ENCODE measurements around the gene TNFAIP1.

DNA sequence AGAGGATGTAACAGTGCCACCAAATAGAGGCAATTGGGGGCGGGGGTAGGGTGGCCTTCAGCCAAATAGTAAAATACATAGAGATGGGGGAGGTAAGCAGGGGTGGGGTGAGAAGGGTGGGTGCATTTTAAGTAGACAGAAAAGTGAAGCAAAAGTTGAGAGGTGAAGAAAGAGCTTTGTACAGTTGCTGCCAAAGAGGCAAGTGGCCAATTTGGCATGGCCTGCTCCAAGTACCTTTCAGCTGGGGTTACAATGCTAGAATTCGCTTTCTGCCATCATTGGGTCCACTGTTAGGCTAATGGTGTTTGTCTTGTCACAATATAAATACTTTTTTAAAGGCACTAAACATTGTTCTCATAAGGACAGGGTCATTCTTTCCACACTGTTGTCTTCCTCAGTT lies 21.7 kb upstream of the TNFAIP1 start:
- TF ChIP-seq CTCF (conservative IDR thresholded peaks at IDR 0.05; ENCODE audit: low read depth, low read length) (no peak), EZH2 (IDR thresholded peaks at IDR 0.05; ENCODE audit: low read length, unreplicated experiment) (no peak), EZH2phosphoT487 (IDR thresholded peaks at IDR 0.05; ENCODE audit: borderline replicate concordance, low read length) (no peak)

All from PC-3 (cell line).